ENCODE measurements around the gene NADSYN1.

NADSYN1 gene

GRCh38 chr11:71502871-71503435 lies 50.0 kb downstream of the NADSYN1 start:
- no peak for TF ChIP-seq CTCF (conservative IDR thresholded peaks at IDR 0.05; ENCODE audit: low read depth, low read length)
- DNase-seq (ENCODE audit: low read depth), result no peak
- H3K4me3 ChIP-seq (ENCODE audit: low read depth, low read length), result no peak overlapping the region

- DNase-seq (ENCODE audit: low read depth), result no peak
- no peak overlapping the region for H3K4me3 ChIP-seq (ENCODE audit: low read depth, low read length)
- no peak for TF ChIP-seq CTCF (conservative IDR thresholded peaks at IDR 0.05; ENCODE audit: low read depth, low read length)
Measured at GRCh38 chr11:71504531-71504930, 51.5 kb downstream of the NADSYN1 start.

GRCh38 chr11:71505001-71505400 lies 52.0 kb downstream of the NADSYN1 start:
- TF ChIP-seq CTCF (conservative IDR thresholded peaks at IDR 0.05; ENCODE audit: low read depth, low read length), result no peak
- no peak overlapping the region for H3K4me3 ChIP-seq (ENCODE audit: low read depth, low read length)
- DNase-seq (ENCODE audit: low read depth), result no peak

- DNase-seq (ENCODE audit: low read depth), result no peak
- no peak for TF ChIP-seq CTCF (conservative IDR thresholded peaks at IDR 0.05; ENCODE audit: low read depth, low read length)
- no peak overlapping the region for H3K4me3 ChIP-seq (ENCODE audit: low read depth, low read length)
Measured at GRCh38 chr11:71505781-71506180, 52.8 kb downstream of the NADSYN1 start.

GRCh38 chr11:71507102-71507501 lies 54.1 kb downstream of the NADSYN1 start:
- no peak for TF ChIP-seq CTCF (conservative IDR thresholded peaks at IDR 0.05; ENCODE audit: low read depth, low read length)
- H3K4me3 ChIP-seq (ENCODE audit: low read depth, low read length), result no peak overlapping the region
- DNase-seq (ENCODE audit: low read depth), result no peak

GRCh38 chr11:71518506-71519471 lies 65.8 kb downstream of the NADSYN1 start:
- no peak overlapping the region for H3K4me3 ChIP-seq (ENCODE audit: low read depth, low read length)
- no peak for TF ChIP-seq CTCF (conservative IDR thresholded peaks at IDR 0.05; ENCODE audit: low read depth, low read length)

More at GRCh38 chr11:71518506-71519471, 65.8 kb downstream of the NADSYN1 start:
- DNase-seq (ENCODE audit: low read depth), result no peak

Measured in choroid plexus epithelial cell (primary cell).